SK-MEL-5 (cell line): ENCODE data around the gene SEPTIN2. TPM values are rescaled to one million over a fixed set of nuclear protein-coding genes. Genes with fewer than 3 reads are reported as not detected.
"Not testable (repeated sequence)": the region's sequence is repeated elsewhere in the genome, so short reads cannot be mapped to it uniquely, and the experiment has no call there.

Experiments
- DNase-seq: peaks from one replicate; pipeline ENCODE4 v3.0.0-alpha.2; 2016; ENCODE audit warnings: low read depth, low spot score
- in situ Hi-C: cut with HindIII; loops from 2 replicates; pipeline ENCODE4 v1.10.0; 2016; ENCODE audit warnings: low sequenced_read_pairs, high pct_unique_total_duplicates, low pct_unique_long_range_greater_than_20kb
- total RNA-seq: library from RNA; depleted of rRNA; stranded (reverse); fragments of >200 nt; shearing (Covaris generic); gene quantifications from 2 replicates; pipeline ENCODE4 v1.2.3, GENCODE V29; 2014

The SEPTIN2 gene
- total RNA-seq, 1 experiment from 2014 or later, result 268 TPM

DNA sequence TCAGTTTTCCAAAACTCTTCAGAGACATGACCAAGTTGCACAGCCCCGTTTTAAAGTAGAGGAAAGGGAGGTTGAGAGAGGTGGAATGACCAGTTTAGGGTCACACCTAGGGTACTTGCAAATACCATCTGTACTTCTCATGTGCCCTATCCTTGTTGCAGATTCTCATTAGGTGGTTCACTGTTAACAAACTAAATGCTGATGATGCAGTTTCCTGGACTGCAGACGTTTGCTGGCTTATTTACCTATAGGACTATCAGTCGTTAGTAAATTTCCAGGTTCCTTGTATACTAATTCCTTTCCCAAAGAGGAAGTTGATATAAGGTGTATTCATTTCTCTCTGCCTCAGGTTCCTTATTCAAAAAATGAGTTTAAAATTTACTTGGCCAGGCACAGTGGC lies 41.8 kb downstream of the SEPTIN2 start:
- no peak for DNase-seq
- in situ Hi-C loops, result no loop called here

DNA sequence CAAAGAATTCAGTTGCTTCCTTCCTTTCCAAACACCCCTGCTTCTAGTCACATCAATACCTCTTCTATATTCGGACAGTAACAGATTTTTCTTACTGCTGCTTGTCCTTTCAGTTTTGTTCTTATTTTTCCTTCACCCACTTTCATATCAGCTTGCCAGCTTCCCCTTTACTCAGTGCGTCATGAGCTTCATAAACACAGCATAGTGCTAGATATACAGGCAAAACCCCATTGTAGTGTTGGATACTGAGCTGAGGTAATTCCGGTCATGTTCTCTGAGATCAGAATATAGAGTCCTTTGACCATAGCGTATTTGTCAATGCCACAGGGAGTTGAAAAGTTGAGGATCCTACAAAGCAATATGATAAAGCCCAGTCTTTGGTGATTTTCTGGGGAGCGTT lies 42.7 kb downstream of the SEPTIN2 start:
- in situ Hi-C loops, result no loop called here
- DNase-seq, result peak; percentile 98

DNA sequence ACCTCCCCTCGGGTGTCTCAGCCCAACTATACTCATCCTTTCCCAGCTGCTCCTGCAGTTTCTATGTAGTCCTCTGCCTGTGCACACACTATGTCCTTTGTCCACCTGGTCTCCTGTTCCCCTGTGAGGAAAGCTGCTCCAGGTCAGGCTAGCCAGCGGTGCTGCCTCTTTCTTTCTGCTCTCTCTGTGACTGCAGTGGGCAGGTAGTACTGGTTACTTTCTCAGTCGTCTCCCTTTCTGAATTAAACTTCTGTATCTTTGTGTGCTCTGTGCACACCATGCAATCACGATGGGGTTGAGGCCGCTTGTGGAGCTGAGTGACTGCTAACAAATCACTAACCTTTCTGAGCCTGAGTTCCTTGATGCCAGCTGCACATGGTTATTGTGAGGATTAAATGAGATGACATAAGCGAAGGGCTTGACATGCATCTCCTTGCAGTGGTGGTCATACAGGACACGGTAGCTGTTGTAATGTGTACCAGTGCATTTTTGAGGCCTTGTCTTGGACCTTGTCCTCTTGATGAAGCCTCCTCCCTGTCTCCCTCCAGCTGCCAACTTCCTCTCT lies 43.8 kb downstream of the SEPTIN2 start:
- in situ Hi-C loops, result no loop called here
- DNase-seq, result peak; percentile 52

DNA sequence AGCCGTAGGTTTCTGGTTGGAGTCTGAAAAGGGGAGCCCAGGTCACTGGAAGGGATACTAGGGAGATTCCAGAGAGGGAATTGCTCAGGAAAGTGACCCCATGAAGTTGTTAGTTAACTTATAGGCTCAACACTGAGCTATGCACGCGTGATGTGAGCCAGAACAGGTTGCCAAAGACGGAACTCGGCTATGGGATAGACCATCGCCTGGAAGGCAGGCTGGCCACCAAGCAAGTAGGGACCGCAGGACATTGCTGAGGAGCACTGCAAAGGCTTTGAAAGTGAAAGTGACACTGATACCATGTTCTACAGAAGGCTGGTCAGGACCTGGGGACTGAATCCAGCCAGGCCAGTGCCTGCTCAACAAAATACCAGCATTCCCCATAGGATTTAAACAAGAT lies 47.7 kb downstream of the SEPTIN2 start:
- in situ Hi-C loops, result no loop called here

DNA sequence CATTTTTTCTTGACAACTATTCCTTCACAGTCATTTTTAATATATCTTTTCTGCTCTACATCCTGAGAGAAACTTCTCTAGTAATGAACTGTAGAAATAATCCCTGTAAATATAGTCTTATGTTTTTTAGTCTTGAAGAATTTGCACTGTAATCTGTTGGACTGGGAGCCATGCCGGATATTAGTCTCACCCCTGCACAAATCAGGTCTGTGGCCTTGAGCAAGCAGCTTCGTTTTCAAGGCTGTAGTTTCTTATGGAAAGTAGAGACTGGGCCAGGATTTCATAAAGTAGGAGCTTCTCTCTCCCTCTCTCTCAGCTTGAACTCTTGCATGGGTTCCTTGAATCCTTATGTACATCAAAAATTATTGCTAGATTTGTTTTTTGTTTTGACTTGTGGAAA lies 49.1 kb downstream of the SEPTIN2 start:
- no peak for DNase-seq
- in situ Hi-C loops, result no loop called here

More for the DNA sequence above, 47.7 kb downstream of the SEPTIN2 start:
- no peak for DNase-seq

DNA sequence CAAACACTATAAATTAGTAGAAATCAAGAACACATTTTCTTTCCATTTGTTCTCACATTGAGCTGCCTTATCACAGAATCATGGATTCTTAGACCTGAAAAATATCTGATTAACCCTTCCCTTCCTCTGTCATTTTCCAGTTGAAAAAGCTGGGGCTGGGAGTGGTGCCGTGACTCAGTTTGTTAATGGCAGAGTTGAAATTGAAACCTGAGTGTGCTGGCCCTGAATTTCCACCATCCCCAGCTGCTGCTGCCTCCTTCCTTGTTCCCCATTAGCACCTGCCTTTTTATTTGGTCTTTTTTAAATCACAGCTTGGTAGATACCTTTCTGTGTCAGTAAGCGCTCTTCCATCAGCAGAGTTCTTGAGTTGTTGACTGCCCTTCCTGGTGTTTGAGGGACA lies 51.0 kb downstream of the SEPTIN2 start:
- no peak for DNase-seq
- in situ Hi-C loops, result no loop called here

DNA sequence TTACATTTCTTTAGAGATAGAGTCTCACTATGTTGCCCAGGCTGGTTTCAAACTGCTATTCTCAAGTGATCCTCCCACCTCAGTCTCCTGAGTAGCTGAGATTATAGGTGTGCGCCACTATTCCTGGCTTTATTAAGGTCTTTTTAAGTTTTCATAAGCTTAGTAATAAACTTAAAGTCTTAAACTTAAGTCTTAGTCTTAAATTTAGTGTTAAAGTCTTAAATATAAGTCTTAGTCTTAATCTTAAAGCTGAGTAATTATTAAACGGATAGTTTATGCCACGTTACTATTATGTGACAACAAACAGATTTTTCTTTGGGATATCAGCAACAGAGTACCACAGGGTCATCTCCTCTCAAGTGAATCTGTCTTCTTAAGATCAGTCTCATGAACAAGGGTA lies 52.9 kb downstream of the SEPTIN2 start:
- DNase-seq, result no peak
- in situ Hi-C loops, result no loop called here

DNA sequence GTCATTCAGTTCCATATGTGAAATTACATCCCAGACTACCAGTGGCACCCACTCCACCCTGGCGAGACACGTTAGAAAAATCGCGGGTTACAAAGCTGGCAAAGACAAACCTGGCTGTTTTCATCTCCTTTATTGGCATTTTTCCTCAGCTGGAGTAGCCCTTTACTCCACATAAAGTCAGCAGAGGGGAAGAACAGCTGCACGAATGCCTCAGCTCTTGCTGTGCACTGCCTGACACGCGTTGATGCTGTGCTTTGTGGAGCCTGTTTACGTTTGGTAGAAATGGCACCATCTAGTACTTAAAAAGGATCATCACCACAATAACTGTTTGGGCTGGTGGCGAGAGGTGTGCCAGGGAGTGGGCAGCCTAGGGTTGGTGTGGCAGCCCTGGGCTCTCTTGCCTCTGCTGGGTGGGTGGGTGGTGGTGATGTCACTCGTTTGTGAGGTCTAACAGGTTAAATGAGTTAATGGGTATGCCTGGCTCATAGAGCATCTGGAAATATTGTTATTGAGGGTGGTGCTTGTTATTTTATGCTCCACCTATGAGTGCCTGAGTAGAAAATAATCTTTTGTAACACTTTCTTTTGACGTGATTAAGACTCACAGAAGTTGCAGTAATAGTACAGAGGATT lies 56.8 kb downstream of the SEPTIN2 start:
- no peak for DNase-seq
- in situ Hi-C loops, result no loop called here

DNA sequence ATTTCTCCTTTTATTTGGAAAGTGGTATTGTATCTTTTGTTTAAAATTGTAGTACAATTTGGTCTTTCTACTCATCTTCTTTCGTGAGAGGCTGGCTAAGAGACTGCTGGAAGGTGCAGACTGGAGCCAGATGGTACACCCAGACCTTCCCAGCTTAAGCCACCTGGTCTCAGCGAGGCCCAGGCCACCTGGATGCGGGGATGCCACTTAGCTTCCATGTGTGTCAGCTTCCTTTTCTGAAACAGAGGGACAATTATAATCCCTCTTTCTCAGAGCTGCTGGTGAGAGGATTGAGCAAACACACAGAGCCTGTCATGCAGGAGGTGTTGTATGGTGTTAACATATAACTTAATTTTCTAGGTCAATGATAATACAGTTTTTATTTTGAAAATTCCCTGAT lies 57.7 kb downstream of the SEPTIN2 start:
- DNase-seq, result no peak
- in situ Hi-C loops, result no loop called here

DNA sequence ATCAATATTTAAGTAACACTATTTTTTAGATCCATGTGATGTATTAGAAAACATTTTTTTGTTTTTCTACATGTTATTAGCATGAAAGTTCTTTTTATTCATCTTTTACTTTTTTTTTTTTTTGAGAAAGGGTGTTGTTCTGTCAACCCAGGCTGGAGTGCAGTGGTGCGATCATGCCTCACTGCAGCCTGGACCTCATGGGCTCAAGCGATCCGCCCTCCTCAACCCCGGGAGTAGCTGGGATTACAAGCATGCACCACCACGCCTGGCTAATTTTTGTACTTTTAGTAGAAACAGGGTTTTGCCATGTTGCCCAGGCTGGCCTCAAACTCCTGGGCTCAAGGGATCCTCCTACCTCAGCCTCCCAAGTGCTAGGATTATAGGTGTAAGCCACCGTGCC lies 58.2 kb downstream of the SEPTIN2 start:
- in situ Hi-C loops, DNase-seq: not testable (repeated sequence)

DNA sequence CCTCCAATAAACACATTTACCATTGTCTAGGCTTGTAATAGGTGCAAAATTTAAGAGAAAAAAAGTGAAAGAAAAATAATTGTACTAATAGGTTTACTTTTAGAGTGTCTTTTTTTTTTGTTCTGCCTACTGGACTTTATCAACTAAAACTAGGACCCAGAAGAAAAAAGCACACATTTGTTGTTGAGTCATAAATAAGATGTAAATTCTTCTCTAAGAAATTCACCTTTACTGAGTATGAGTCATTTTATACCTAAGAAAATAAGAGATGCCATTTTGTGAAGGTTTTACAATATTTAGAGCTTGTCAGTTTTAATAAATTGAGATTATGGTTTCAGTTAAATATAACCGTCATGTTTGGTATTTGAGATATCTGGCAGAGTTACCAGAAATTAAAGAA lies 59.6 kb downstream of the SEPTIN2 start:
- in situ Hi-C loops, result no loop called here
- DNase-seq, result no peak

DNA sequence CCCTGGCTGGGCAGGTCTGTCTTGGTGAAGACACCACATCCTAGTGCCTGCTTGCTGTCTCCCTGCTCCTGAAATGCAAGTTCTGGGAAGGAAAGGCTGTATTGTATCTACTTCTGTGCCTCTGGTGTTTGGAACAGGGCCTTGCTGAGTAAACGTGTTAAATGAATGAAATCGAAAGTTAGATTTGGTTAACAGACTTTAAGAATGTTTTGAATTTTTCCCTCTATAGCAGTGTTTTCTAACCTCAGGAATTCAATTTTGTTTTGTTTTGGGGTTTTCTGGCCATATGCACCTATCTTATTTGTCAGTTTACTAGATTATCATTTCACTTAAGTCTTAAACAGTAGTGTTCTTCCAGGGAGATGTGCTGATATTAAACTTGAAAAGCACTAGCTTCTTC lies 61.1 kb downstream of the SEPTIN2 start:
- DNase-seq, result no peak
- in situ Hi-C loops, result no loop called here

DNA sequence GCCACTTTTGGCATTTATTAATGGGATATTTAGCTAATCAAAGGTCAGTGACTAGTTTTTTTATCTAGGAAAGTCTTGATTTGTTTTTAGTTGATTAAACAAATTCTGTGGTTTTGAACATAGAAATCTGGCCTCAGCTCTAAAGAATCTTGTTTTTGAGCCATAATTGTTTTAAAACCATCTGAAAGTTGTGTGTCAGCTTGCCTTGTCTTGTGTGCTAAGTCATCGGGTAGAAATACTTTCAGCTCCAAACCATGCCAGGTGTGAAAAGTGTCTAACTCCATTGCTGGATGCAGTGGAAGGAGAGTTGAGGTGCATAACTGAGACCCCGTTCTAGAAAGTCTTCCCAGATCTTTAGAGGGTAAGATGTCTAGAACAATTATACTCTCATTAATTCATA lies 63.1 kb downstream of the SEPTIN2 start:
- in situ Hi-C loops, result no loop called here
- no peak for DNase-seq

DNA sequence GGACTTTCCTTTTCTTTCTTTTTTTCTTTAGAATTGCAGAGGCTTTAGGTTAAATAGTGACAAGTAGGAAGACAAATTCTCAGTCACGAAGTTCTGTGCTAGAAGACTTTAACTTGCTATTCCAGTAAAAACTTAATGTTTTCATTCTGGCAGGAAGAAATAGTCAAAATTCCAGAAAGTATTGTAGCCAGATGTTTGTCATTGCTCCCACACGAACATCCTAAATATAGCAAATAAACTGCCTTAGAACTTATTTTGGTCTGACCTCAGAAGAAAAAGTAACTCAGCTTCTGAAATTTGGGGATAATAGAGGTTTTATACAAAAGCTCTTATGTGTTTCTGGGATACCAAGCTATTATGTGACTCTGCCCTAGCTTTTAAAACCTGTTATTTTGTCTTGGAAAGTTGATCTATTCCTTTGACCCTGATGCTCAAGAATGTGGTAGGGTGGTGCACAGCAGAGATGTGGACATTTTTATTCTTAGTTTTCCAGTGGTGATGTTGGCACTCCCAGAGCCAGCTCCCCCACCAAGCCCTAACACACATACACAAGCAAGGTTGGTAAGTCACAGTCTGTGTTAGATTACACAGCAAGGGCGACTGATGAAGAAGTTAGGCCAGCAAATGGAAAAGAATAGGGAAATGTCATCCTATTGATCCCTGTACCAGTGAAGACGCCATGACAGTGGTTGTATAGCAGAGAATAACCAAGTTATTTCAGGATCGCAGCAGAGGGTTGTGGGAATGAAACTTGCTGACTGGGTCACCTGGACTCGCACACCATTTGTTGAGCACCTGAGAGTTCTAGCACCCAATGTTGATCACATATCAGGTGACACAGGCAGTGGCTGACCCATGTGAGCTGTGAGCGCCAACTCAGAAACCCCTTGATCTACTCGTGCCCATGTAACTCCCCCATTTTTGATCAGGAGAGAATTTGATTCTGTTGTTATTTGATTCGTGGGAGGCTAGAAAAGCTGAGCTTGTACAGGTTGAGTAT lies 64.1 kb downstream of the SEPTIN2 start:
- in situ Hi-C loops, result no loop called here
- no peak for DNase-seq

DNA sequence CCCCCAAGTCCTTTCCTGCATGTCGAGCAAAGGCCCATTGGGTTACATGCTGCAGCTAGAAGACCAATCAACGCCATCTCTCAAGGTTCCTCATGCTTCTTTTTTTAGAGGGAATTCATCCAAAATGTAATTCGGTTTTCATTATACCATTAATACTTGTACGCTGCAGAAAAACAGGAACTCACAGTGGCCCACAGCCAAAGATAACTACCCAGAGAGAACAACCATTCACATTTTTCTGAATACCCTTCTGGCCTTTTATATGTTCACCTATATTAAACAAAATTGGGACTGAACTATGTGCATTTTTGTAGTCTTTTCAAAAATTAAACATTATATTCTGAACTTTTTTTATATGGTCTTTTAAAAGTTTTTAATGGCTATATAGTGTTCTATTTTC lies 66.1 kb downstream of the SEPTIN2 start:
- no peak for DNase-seq
- in situ Hi-C loops, result no loop called here

DNA sequence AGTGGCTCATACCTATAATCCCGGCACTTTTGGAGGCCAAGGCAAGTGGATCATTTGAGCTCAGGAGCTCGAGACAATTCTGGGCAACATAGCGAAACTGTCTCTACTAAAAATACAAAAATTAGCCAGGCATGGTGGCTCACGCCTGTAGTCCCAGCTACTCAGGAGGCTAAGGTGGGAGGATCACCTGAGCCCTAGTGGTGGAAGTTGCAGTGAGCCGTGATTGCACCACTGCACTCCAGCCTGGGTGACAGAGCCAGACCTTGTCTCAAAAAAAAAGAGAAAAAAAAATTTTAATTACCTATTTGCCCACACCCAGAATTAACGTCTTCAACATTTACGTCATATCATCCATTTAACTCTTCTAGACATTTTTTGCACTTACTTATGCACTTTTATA lies 69.7 kb downstream of the SEPTIN2 start:
- in situ Hi-C loops, DNase-seq: not testable (repeated sequence)

DNA sequence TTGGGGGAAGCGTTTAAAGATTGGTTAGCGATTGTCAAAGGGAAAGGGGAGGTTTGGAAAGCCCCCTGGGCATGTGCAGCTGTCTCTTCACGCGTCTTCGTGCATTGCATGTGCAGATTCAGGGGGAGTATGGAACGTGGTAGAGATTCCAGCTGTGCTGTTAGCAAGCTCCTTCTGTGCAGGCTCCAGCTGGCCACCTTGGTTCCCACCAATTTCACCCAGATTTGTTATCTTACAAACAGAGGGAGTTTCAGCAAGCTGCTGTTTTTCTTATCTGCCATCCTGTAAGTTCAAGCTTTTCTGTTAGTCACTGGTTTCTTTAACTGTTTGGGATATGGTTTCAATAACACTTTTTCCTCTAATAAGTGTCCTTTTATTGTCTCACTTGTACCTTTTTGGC lies 70.8 kb downstream of the SEPTIN2 start:
- no peak for DNase-seq
- in situ Hi-C loops, result no loop called here

DNA sequence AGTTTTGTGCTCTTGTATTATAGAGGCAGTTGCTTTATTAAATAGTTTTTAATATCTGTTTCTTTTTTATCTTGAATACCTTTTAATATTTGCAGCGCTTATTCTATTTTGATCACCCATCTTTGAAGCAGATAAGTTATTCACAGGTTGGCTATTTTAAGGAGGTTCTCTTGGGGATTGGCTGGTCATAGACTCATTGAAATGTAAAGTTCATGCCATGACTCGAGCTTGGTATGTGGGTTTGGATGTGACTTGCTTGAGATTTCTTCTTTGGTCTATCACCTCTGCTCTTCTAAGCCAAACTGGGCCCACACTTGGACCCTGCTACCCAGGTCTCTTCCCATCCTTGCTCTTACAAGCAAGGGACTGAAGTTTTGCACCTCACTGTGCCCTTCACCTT lies 74.0 kb downstream of the SEPTIN2 start:
- in situ Hi-C loops, result no loop called here
- no peak for DNase-seq
